OCI-LY1 (cell line): ENCODE data around the gene CALCOCO1.

Experiments used
- H2AFZ ChIP-seq: fragments of 200-600 bp; sonication (generic), shearing (Covaris generic); 2 replicates; pipeline ENCODE4 v1.6.0; 2014; ENCODE audit warnings: antibody characterized with exemption, mild to moderate bottlenecking, low read length
- H3F3A ChIP-seq: fragments of 200-600 bp; sonication (generic), shearing (Covaris generic); 2 replicates; pipeline ENCODE4 v1.6.0; 2014; ENCODE audit warnings: mild to moderate bottlenecking, antibody characterized with exemption, low read length, moderate library complexity; ENCODE audit not compliant: insufficient read depth
- H3K27ac ChIP-seq: fragments of 200-600 bp; sonication (generic); 2 replicates; pipeline ENCODE4 v1.5.1; 2014; ENCODE audit warnings: low read length, mixed run types, mild to moderate bottlenecking, low read depth; ENCODE audit not compliant: poor library complexity, severe bottlenecking
- H3K27me3 ChIP-seq: fragments of 200-600 bp; sonication (generic); 2 replicates; pipeline ENCODE4 v1.6.0; 2014; ENCODE audit warnings: antibody characterized with exemption, mild to moderate bottlenecking, low read length, moderate library complexity; ENCODE audit not compliant: insufficient read depth
- H3K36me3 ChIP-seq: fragments of 200-600 bp; sonication (generic); 2 replicates; pipeline ENCODE4 v1.6.1; 2014; ENCODE audit warnings: mild to moderate bottlenecking, antibody characterized with exemption, low read length, moderate library complexity, mixed read lengths; ENCODE audit not compliant: insufficient read depth
- H3K4me1 ChIP-seq: fragments of 200-600 bp; sonication (generic); 2 replicates; pipeline ENCODE4 v1.5.1; 2014; ENCODE audit warnings: mild to moderate bottlenecking, low read length, moderate library complexity; ENCODE audit not compliant: insufficient read depth, severe bottlenecking
- H3K4me2 ChIP-seq: fragments of 200-600 bp; sonication (generic), shearing (Covaris generic); 2 replicates; pipeline ENCODE4 v1.6.1; 2014; ENCODE audit warnings: low read length
- H3K4me3 ChIP-seq: fragments of 200-600 bp; sonication (generic); 2 replicates; pipeline ENCODE4 v1.5.1; 2014; ENCODE audit warnings: low read length, low read depth, mild to moderate bottlenecking, mixed read lengths; ENCODE audit not compliant: poor library complexity, severe bottlenecking
- H3K79me2 ChIP-seq: fragments of 200-600 bp; shearing (Covaris generic); 2 replicates; pipeline ENCODE4 v1.6.1; 2016; ENCODE audit warnings: mixed run types, low read length, mixed read lengths; ENCODE audit not compliant: insufficient read depth
- H3K9ac ChIP-seq: fragments of 200-600 bp; sonication (generic), shearing (Covaris generic); 2 replicates; pipeline ENCODE4 v1.6.1; 2014; ENCODE audit warnings: mild to moderate bottlenecking, low read length, mixed read lengths
- H3K9me2 ChIP-seq: fragments of 200-600 bp; sonication (generic), shearing (Covaris generic); 2 replicates; pipeline ENCODE4 v1.6.1; 2014; ENCODE audit warnings: low read depth, mild to moderate bottlenecking, low read length, mixed read lengths
- H3K9me3 ChIP-seq: fragments of 200-600 bp; shearing (Covaris generic); 2 replicates; pipeline ENCODE4 v1.6.1; 2014; ENCODE audit warnings: low read length, mixed read lengths
- H4K20me1 ChIP-seq: fragments of 200-600 bp; sonication (generic), shearing (Covaris generic); 2 replicates; pipeline ENCODE4 v1.6.0; 2016; ENCODE audit warnings: mild to moderate bottlenecking, low read length; ENCODE audit not compliant: insufficient read depth
- CTCF ChIP-seq: fragments of 200-600 bp; sonication (generic), shearing (Covaris generic); IDR thresholded peaks from 2 replicates; pipeline ENCODE4 v1.5.1; 2017; ENCODE audit warnings: mild to moderate bottlenecking, antibody characterized with exemption, low read length, moderate library complexity, mixed read lengths
- EZH2 ChIP-seq: fragments of 200-600 bp; sonication (generic), shearing (Covaris generic); IDR thresholded peaks from 2 replicates; pipeline ENCODE4 v1.8.0; 2017; ENCODE audit warnings: borderline replicate concordance, mixed run types, mild to moderate bottlenecking, antibody characterized with exemption, low read length, moderate library complexity, mixed read lengths

The CALCOCO1 gene

GRCh38 chr12:53755451-53755891 is 28.2 kb upstream of the CALCOCO1 start:
- H3K36me3 ChIP-seq, result no peaks in the 10 kb centered on the region
- TF ChIP-seq CTCF (peak; percentile 63), EZH2 (no peak)
- no peaks in the 10 kb centered on the region for H3K9me2 ChIP-seq
- H3K4me1 ChIP-seq, result peaks cover 86% of the 10 kb centered on the region
- H3K9ac ChIP-seq, result peak overlapping the region; percentile 75; the same call in 1 of the 2 replicates
- 0 out of 2 replicates have a peak, but pooled peaks cover 9% of the 10 kb centered on the region for H3F3A ChIP-seq
- H2AFZ ChIP-seq, result no peak overlapping the region
- peak overlapping the region; percentile 94 for H3K27ac ChIP-seq
- H4K20me1 ChIP-seq, result no peaks in the 10 kb centered on the region
- H3K4me2 ChIP-seq, result peak overlapping the region; percentile 76
- no peaks in the 10 kb centered on the region for H3K79me2 ChIP-seq
- no peaks in the 10 kb centered on the region for H3K9me3 ChIP-seq
- peak overlapping the region; percentile 66 for H3K4me3 ChIP-seq
- H3K27me3 ChIP-seq, result no peaks in the 10 kb centered on the region

DNA sequence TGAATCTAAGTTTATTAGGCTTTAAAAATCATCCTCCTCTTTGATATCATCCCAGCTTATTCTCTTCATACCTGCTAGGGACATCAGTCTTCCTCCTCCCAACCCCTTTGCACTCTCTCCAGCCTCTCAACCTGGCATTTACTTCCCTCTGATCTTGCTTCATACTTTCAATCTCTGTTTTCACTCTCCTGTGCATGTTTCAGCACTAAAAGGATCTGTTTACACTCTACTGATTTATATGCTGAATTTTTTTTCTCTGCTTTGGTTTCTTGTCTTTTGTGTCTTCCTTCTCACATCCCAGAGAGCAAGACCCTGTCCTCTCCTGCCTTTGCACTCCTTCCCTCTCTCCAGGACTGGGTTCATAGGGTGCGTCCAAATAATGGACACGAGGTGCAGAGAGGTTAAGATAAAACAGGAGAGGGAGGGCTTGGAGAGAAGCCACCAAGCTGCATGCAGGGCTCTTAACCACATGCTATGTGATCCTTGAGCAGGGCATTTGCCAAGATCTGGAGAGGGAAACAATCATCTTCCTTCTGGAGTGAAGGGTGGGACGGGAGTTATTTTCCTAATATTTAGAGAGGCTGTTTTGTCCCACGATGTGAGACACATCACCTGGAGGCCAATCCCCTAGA is 27.5 kb upstream of the CALCOCO1 start:
- H3K79me2 ChIP-seq, result no peaks in the 10 kb centered on the region
- peak overlapping the region; percentile 76 for H3K4me2 ChIP-seq
- H3K9me3 ChIP-seq, result no peaks in the 10 kb centered on the region
- H3K27me3 ChIP-seq, result no peaks in the 10 kb centered on the region
- peak overlapping the region; percentile 66 for H3K4me3 ChIP-seq
- H3K4me1 ChIP-seq, result peaks cover 92% of the 10 kb centered on the region
- H3K36me3 ChIP-seq, result no peaks in the 10 kb centered on the region
- H3F3A ChIP-seq, result 0 out of 2 replicates have a peak, but pooled peaks cover 9% of the 10 kb centered on the region
- TF ChIP-seq CTCF, result no peak
- no peak overlapping the region for H2AFZ ChIP-seq
- peak overlapping the region; percentile 75 for H3K9ac ChIP-seq
- no peaks in the 10 kb centered on the region for H3K9me2 ChIP-seq
- H4K20me1 ChIP-seq, result no peaks in the 10 kb centered on the region
- peak overlapping the region; percentile 94 for H3K27ac ChIP-seq

DNA sequence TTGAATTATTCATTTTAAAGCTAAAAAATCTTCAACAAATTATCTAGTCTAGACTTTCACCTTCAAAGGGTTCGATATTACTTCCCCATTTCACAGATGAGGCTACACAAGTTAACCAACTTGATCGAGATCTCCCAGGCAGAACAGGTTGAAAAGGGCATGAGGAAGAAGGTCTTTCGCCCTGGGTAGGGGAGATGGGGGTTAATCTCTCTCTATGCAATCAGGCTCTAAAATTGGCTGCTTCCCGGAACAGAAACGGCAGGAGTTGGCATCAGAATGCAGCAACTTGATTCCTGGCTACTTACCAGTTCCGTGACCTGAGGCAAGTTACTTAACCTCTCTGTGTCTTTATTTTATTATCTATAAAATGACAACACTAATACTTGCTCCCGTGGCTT is 26.9 kb upstream of the CALCOCO1 start:
- peaks cover 92% of the 10 kb centered on the region for H3K4me1 ChIP-seq
- no peaks in the 10 kb centered on the region for H3K79me2 ChIP-seq
- H3K36me3 ChIP-seq, result no peaks in the 10 kb centered on the region
- peak overlapping the region; percentile 94 for H3K27ac ChIP-seq
- H3K9me2 ChIP-seq, result no peaks in the 10 kb centered on the region
- no peaks in the 10 kb centered on the region for H4K20me1 ChIP-seq
- H2AFZ ChIP-seq, result no peak overlapping the region
- no peaks in the 10 kb centered on the region for H3K27me3 ChIP-seq
- peak overlapping the region; percentile 66 for H3K4me3 ChIP-seq
- H3F3A ChIP-seq, result 0 out of 2 replicates have a peak, but pooled peaks cover 9% of the 10 kb centered on the region
- TF ChIP-seq CTCF (no peak), EZH2 (no peak)
- no peaks in the 10 kb centered on the region for H3K9me3 ChIP-seq
- peak overlapping the region; percentile 76 for H3K4me2 ChIP-seq
- H3K9ac ChIP-seq, result peak overlapping the region; percentile 75
